Measurements from ENCODE around the gene DHX57.
"Not testable (repeated sequence)": the region's sequence is repeated elsewhere in the genome, so short reads cannot be mapped to it uniquely, and the experiment has no call there.

Gene DHX57

DNA sequence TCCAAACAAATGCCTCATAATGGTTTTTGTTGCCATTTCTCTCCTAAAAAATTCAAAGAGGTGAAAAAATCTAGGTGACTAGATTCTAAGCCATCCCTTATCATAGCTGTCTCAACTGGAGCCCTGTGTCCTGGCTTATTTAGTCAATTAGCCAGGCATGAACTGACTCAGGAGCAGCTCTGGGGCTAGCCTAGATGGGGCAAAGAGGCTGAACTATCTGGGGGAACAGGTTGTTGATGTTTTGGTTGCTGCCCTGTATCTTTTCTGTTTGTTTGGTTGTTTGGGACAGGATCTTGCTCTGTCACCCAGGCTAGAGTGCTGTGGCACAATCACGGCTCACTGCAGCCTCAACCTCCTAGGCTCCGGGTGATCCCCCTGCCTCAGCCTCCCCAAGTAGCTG is 83.0 kb downstream of the DHX57 start:
- no peak for DNase-seq

DNA sequence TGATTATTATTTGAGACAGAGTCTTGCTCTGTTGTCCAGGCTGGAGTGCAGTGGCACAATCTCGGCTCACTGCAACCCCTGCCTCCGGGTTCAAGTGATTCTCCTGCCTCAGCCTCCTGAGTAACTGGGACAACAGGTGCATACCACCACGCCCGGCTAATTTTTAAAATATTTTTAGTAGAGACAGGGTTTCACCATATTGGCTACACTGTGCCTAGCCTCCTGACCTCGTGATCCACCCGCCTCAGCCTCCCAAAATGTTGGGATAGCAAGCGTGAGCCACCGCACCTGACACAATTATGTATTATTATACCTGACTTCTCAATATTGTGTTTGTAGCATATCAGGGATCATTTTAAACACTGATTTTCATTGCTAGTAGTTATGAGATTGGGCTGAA is 83.4 kb downstream of the DHX57 start:
- not testable (repeated sequence) for DNase-seq

GRCh38 chr2:38791744-38792143 is 84.0 kb downstream of the DHX57 start:
- DNase-seq = peak; percentile 62

DNA sequence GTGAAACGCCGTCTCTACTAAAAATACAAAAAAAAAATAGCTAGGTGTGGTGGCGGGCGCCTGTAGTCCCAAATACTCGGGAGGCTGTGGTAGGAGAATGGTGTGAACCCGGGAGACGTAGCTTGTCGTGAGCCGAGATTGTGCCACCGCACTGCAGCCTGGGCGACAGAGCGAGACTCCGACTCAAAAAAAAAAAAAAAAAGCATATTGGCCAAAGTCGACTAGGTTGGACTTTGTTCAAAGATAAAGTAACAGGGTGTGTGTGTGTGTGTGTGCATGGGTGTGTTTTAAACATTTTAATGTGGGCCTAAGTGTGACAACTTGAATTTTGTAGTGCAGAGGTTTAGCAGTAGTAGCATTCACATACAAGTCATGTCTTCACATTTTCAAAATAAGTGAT is 86.0 kb downstream of the DHX57 start:
- no peak for DNase-seq

DNA sequence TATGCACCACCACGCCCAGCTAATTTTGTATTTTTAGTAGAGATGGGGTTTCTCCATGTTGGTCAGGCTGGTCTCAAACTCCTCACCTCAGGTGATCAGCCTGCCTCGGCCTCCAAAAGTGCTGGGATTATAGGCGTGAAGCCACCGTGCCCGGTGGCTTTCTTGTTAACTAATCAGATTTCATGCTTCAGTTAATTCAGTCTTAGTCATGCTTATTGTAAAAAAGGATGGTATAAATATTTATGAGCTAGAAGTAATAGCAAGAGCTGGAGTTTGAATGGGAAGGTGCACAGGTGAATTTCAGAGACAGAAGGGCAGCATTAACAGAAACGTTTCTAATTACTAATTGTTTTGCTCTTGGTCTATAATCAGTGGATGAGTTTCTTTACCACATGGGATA is 87.4 kb downstream of the DHX57 start:
- DNase-seq = no peak

- DNase-seq = no peak
These were observed 92.1 kb downstream of the DHX57 start for GRCh38 chr2:38783586-38783985.

GRCh38 chr2:38778687-38779082 is 97.0 kb downstream of the DHX57 start:
- no peak for DNase-seq

DNA sequence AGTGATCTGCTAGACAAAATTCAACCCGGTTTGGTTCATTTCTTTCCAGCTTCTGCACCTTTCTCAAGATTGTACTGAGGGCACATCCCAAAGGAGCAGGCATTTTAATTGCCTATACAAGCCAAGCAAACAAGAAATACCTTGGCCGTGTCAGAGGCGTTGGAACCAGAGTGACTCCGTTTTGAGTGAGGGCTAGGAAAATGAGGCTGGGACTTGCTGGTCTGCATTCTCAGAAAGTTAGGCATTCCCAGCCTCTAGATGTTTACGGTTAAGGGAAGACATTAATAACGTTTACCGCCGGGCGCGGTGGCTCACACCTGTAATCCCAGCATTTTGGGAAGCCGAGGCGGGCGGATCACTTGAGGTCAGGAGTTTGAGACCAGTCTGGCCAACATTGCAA is 99.2 kb downstream of the DHX57 start:
- DNase-seq = no peak

DNA sequence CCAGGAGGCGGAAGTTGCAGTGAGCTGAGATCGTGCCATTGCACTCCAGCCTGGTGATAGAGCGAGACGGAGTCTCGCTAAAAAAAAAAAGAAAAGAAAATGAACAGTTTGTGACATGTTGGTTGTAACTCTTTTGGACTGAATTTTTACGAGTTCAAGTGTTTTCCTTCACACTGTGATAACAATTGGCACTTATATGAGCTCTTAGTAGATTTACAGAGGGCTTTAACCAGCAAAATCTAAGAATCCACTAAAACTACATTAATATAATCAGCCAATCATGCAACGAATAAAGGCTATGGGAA is 99.9 kb downstream of the DHX57 start:
- DNase-seq = no peak

DNA sequence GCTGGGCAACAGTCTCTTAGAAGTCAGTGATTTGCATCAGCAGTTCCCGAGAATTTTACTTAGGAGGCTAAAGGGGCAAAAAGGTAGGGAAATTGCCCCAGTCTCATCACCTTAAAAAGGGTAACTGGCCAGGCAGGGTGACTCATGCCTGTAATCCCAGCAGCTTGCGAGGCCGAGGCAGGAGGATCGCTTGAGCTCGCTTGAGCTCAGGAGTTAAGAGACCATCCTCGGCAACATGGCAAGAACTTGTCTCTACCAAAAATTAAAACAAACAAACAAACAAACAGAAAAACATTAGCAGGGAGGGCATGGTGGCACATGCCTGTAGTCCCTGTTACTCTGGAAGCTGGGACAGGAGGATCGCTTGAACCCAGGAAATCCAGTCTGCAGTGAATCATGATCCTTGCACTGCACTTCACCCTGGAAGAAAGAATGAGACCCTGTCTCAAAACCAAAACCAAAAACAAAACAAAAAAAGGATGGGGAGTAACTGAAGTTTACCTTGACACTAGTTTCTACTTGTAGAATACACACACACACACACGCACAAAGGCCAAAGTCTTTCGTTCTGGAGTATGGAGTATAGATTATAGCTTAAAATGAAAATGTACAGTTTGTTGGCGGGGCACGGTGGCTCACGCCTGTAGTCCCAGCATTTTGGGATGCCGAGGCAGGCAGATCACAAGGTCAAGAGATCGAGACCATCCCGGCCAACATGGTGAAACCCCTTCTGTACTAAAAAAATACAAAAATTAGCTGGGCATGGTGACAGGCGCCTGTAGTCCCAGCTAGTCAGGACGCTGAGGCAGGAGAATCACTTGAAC is 100.4 kb downstream of the DHX57 start:
- no peak for DNase-seq

DNA sequence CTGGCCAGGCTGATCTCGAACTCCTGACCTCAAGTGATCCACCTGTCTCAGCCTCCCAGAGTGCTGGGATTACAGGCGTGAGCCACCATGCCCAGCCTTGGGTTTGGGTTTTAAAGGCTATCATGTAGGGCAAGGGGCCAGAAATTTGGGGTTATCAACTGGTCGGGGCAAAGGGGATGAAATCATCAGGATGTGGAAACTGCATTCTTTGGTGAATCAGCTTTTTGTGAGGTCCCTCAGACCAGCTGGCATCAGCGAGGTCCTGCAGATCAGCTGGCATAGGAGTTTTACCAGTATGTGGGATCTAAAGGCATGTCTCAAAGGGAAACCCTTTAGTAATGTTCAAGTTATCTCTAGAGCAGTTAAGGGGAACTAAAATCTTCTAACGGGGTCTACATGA is 104.1 kb downstream of the DHX57 start:
- DNase-seq = no peak

GRCh38 chr2:38765551-38765950 is 110.2 kb downstream of the DHX57 start:
- no peak for DNase-seq

- no peak for DNase-seq
These were observed 110.6 kb downstream of the DHX57 start for GRCh38 chr2:38765149-38765548.

DNA sequence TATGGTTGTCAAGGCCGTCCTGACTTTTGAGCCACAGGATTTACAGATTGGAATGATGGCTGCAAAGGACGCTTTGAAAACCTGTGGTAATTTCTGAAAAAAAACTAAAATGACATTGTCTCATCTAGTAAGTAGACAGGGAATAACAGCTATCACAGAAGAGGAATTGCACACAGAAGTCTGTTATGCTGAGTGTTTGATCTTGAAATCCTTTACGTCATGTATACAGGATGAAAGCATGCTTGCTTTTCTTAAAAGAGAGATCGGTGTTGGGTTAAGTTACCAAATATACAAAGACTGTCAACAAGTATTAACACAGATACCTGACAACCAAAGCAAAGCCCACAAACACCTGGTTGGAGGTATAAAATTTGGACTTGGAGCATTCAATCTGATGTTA is 112.0 kb downstream of the DHX57 start:
- no peak for DNase-seq

- DNase-seq = no peak
These were observed 112.5 kb downstream of the DHX57 start for GRCh38 chr2:38763228-38763627.

DNA sequence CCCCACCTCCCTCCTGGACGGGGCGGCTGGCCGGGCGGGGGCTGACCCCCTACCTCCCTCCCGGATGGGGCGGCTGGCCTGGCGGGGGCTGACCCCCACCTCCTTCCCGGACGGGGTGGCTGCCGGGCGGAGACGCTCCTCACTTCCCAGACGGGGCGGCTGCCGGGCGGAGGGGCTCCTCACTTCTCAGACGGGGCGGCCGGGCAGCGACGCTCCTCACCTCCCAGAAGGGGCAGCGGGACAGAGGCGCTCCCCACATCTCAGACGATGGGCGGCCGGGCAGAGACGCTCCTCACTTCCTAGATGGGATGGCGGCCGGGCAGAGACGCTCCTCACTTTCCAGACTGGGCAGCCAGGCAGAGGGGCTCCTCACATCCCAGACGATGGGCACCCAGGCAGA is 119.8 kb downstream of the DHX57 start:
- DNase-seq = not testable (repeated sequence)

- DNase-seq = peak; percentile 39
These were observed 121.2 kb downstream of the DHX57 start for GRCh38 chr2:38754506-38754905.

GRCh38 chr2:38754049-38754448 is 121.7 kb downstream of the DHX57 start:
- DNase-seq = no peak

GRCh38 chr2:38751596-38752410 is 123.9 kb downstream of the DHX57 start:
- peak; percentile 60 for DNase-seq

GRCh38 chr2:38750891-38751595 is 124.7 kb downstream of the DHX57 start, which contains the start of gene SRSF7:
TSS of gene SRSF7 (minus strand) at chr2:38751361. CDS start at chr2:38751256, 105 bp downstream.
- DNase-seq = peak; percentile 99

- peak; percentile 67 for DNase-seq
These were observed 125.5 kb downstream of the DHX57 start for GRCh38 chr2:38750011-38750890.

DNA sequence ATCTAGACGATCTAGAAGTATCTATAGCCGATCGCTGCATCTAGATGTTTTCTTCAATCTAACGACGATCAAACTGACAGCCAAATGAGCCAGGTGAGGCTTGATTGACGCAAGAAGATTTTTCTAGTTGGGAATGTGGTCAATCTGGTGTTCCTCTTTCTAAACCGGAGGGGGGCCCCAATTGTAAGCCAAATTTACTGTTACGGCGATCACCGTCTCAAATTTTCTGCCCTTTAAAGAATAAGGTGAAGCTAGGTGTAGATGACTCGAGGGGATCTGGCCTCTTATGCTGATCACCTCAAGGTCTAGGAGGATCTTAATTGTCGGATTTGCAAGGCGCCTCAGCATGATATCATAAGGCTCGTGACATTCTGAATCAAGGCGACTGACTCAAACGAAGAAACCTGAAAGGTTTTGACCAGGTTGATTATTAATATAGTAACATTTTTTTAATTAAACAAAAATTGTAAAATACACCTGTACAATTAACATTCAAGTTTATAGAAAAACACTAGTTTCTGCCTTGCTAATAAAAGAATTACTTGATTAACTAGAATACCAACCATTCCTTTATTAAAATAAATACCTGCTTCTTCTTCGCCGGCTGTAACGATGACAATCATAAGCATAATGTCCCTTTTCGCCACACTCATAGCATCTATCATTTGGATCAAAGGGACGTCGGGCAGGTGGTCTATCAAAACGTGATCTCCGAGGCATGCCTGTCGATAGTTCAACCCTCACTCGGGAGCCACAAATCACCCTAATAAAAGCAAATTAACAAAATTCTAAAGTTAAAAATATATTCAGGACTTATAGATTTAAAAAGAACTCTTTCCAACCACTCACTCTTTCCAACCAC is 126.6 kb downstream of the DHX57 start:
- DNase-seq = no peak
